Panc1 (cell line): Measurements from ENCODE around the gene SLCO3A1. TPM values are rescaled to one million over a fixed set of nuclear protein-coding genes. Genes with fewer than 3 reads are reported as not detected.

ENCODE experiments used
- ATAC-seq: fragments of 200-7000 bp; cut with Tn5 transposase; 2 replicates; pipeline ENCODE4 v1.9.1; 2020; ENCODE audit warnings: mild to moderate bottlenecking, moderate library complexity
- BruUV-seq: library from RNA; stranded (reverse); fragments of 400-500 nt; replicated peaks from 2 replicates; lab custom pipeline; 2021; lab: Mats Ljungman, UMichigan
- CTCF ChIA-PET: fragments of 300-600 bp; sonication (Branson Sonifier 250); formaldehyde crosslinking; loops from one replicate; lab custom pipeline; 2022; ENCODE audit warnings: antibody characterized with exemption; lab: Charles Lee
- POLR2A ChIA-PET: fragments of 300-600 bp; sonication (Branson Sonifier 250); formaldehyde crosslinking; loops from one replicate; lab custom pipeline; 2022; ENCODE audit warnings: antibody characterized with exemption; lab: Charles Lee
- DNase-seq: peaks from one replicate; pipeline ENCODE4 v3.0.0-alpha.2; 2010; ENCODE audit warnings: low read depth, low spot score
- H3K27ac ChIP-seq: 2 replicates; pipeline ENCODE4 v1.5.1; 2011; ENCODE audit warnings: mild to moderate bottlenecking, low read length, inconsistent platforms
- H3K27me3 ChIP-seq: fragments of 200-500 bp; sonication (Bioruptor generic); 2 replicates; pipeline ENCODE4 v1.6.0; 2014; ENCODE audit warnings: low read length, inconsistent platforms; ENCODE audit not compliant: control insufficient read depth, insufficient read depth
- H3K36me3 ChIP-seq: fragments of 200-500 bp; sonication (Bioruptor generic); 2 replicates; pipeline ENCODE4 v1.5.1; 2014; ENCODE audit warnings: inconsistent platforms, mild to moderate bottlenecking, low read length, moderate library complexity; ENCODE audit not compliant: control insufficient read depth, insufficient read depth
- H3K4me1 ChIP-seq: 2 replicates; pipeline ENCODE4 v1.5.1; 2011; ENCODE audit warnings: inconsistent platforms, mild to moderate bottlenecking, low read length, moderate library complexity; ENCODE audit not compliant: control insufficient read depth, insufficient read depth
- H3K4me3 ChIP-seq, 2 experiments: 2 replicates each; pipeline ENCODE4 v1.5.1; 2011 to 2012; ENCODE audit warnings: low read depth in 2 of 2, low read length in 2 of 2, mild to moderate bottlenecking in 2 of 2, inconsistent platforms in 1 of 2, moderate library complexity in 1 of 2
- H3K9me3 ChIP-seq: fragments of 200-500 bp; sonication (Bioruptor generic); 2 replicates; pipeline ENCODE4 v1.5.1; 2014; ENCODE audit warnings: low read depth, mild to moderate bottlenecking, inconsistent platforms, low read length, moderate library complexity; ENCODE audit not compliant: control insufficient read depth, insufficient read depth
- CTCF ChIP-seq: fragments of 450-650 bp; IDR thresholded peaks from 2 replicates; pipeline ENCODE4 v1.5.1; 2017; ENCODE audit warnings: mild to moderate bottlenecking
- POLR2AphosphoS5 ChIP-seq: IDR thresholded peaks from 2 replicates; pipeline ENCODE4 v1.6.1; 2012; ENCODE audit warnings: mild to moderate bottlenecking, low read depth, low read length, moderate library complexity
- REST ChIP-seq, 2 experiments: IDR thresholded peaks; 2 replicates each; pipeline ENCODE4 v1.6.1; 2011 to 2012; ENCODE audit warnings: low read depth in 2 of 2, control low read depth in 1 of 2, low read length in 1 of 2, mild to moderate bottlenecking in 1 of 2, moderate library complexity in 1 of 2; ENCODE audit not compliant: insufficient read depth in 1 of 2
- SIN3A ChIP-seq: IDR thresholded peaks from 2 replicates; pipeline ENCODE4 v1.6.1; 2012; ENCODE audit warnings: low read depth, mild to moderate bottlenecking, low read length, moderate library complexity, borderline replicate concordance; ENCODE audit not compliant: insufficient read depth
- TCF7L2 ChIP-seq: IDR thresholded peaks from 2 replicates; pipeline ENCODE4 v1.6.1; 2011; ENCODE audit warnings: mild to moderate bottlenecking, low read depth, low read length, inconsistent platforms
- in situ Hi-C: cut with HindIII; loops from 2 replicates; pipeline ENCODE4 v1.10.0; 2016; ENCODE audit warnings: low sequenced_read_pairs, low pct_unique_long_range_greater_than_20kb
- intact Hi-C: fragments of 100-400 bp; cut with micrococcal nuclease; formaldehyde crosslinking; loops from one replicate; pipeline ENCODE4 v1.10.0; 2022; ENCODE audit not compliant: unreplicated experiment
- total RNA-seq: library from RNA; stranded (reverse); gene quantifications from one replicate; pipeline ENCODE4 v1.2.1, GENCODE V29; 2021; ENCODE audit not compliant: unreplicated experiment

Gene SLCO3A1
- total RNA-seq, 1 experiment from 2014 or later, result 20.6 TPM

DNA sequence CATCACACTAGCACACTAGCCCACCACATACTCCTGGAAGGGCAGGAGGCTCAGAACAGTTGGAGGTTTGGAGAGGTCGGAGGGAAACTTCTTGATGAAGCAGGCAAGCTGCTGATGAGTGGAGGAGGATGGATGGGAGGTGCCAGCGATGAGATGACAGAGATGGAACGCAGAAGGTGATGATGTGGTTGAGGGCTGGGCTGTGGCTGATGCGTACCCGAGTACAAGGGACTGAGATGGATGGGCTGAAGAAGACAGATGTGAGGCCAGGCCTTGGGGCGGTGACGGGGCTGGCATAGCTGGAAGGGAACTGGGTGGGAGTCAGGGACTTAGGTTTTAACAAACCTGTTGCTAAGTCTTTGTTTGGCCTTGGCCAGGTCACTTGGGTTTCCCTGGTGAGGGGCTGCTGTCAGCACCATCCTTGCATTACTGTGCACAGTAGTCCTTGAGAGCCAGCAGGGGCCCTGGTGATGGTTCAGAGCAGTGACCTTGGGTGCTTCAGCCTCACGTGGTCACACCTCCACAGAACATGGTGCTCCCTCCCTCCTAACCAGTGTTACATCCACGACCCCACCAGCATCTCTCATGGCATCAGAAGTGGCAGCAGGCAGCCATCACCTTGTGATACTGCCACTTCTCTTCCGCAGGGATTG lies 164.5 kb downstream of the SLCO3A1 start:
- POLR2A ChIA-PET, result no interaction called here
- TF ChIP-seq CTCF, result no peak
- TF ChIP-seq TCF7L2, result no peak
- no peaks in the 10 kb centered on the region for H3K9me3 ChIP-seq
- no peaks in the 10 kb centered on the region; the same call in 1 of the 2 replicates for H3K4me1 ChIP-seq
- H3K27me3 ChIP-seq, result no peaks in the 10 kb centered on the region
- no peaks in the 10 kb centered on the region for H3K36me3 ChIP-seq
- CTCF ChIA-PET, result no interaction called here
- BruUV-seq, result no TSS peak
- H3K4me3 ChIP-seq, result no peak overlapping the region
- in situ Hi-C loops, result no loop called here
- intact Hi-C loops, result no loop called here
- ATAC-seq (no peak), DNase-seq (no peak)
- H3K27ac ChIP-seq, result no peak overlapping the region

- in situ Hi-C loops, result no loop called here
- Histone ChIP-seq H3K9me3 (no peaks in the 10 kb centered on the region), H3K36me3 (no peaks in the 10 kb centered on the region), H3K4me3 (no peak overlapping the region), H3K4me1 (no peaks in the 10 kb centered on the region; the same call in 1 of the 2 replicates), H3K27ac (no peak overlapping the region), H3K27me3 (no peaks in the 10 kb centered on the region)
- TF ChIP-seq SIN3A (no peak), TCF7L2 (no peak), POLR2AphosphoS5 (no peak)
- ChIA-PET CTCF (no interaction called here), POLR2A (no interaction called here)
- intact Hi-C loops, result no loop called here
- DNase-seq (no peak), ATAC-seq (no peak)
- no TSS peak for BruUV-seq
Observed at GRCh38 chr15:92018535-92019239, 165.2 kb downstream of the SLCO3A1 start.

GRCh38 chr15:92019706-92020105 lies 166.2 kb downstream of the SLCO3A1 start:
- H3K9me3 ChIP-seq, result no peaks in the 10 kb centered on the region
- intact Hi-C loops, result no loop called here
- no TSS peak for BruUV-seq
- TF ChIP-seq SIN3A, result no peak
- TF ChIP-seq REST (IDR thresholded peaks at IDR 0.05; ENCODE audit: insufficient read depth in 1 of 2, low read depth in 2 of 2, low read length in 1 of 2), result no peak
- no peak for TF ChIP-seq CTCF
- no peak for TF ChIP-seq TCF7L2
- TF ChIP-seq POLR2AphosphoS5, result no peak
- ATAC-seq (no peak), DNase-seq (no peak)
- no peak overlapping the region for H3K27ac ChIP-seq
- no peaks in the 10 kb centered on the region; the same call in 1 of the 2 replicates for H3K4me1 ChIP-seq
- POLR2A ChIA-PET, result no interaction called here
- no peak overlapping the region for H3K4me3 ChIP-seq
- no peaks in the 10 kb centered on the region for H3K36me3 ChIP-seq
- no peaks in the 10 kb centered on the region for H3K27me3 ChIP-seq
- in situ Hi-C loops, result no loop called here
- CTCF ChIA-PET, result no interaction called here
